Panc1 (cell line): ENCODE measurements around the gene C8A. TPM values are rescaled to one million over a fixed set of nuclear protein-coding genes. Genes with fewer than 3 reads are reported as not detected.

ENCODE experiments used
- ATAC-seq: fragments of 200-7000 bp; cut with Tn5 transposase; 2 replicates; pipeline ENCODE4 v1.9.1; 2020; ENCODE audit warnings: mild to moderate bottlenecking, moderate library complexity
- BruUV-seq: library from RNA; stranded (reverse); fragments of 400-500 nt; replicated peaks from 2 replicates; lab custom pipeline; 2021; lab: Mats Ljungman, UMichigan
- CTCF ChIA-PET: fragments of 300-600 bp; sonication (Branson Sonifier 250); formaldehyde crosslinking; loops from one replicate; lab custom pipeline; 2022; ENCODE audit warnings: antibody characterized with exemption; lab: Charles Lee
- POLR2A ChIA-PET: fragments of 300-600 bp; sonication (Branson Sonifier 250); formaldehyde crosslinking; loops from one replicate; lab custom pipeline; 2022; ENCODE audit warnings: antibody characterized with exemption; lab: Charles Lee
- DNase-seq: peaks from one replicate; pipeline ENCODE4 v3.0.0-alpha.2; 2010; ENCODE audit warnings: low read depth, low spot score
- H3K27ac ChIP-seq: 2 replicates; pipeline ENCODE4 v1.5.1; 2011; ENCODE audit warnings: mild to moderate bottlenecking, low read length, inconsistent platforms
- H3K27me3 ChIP-seq: fragments of 200-500 bp; sonication (Bioruptor generic); 2 replicates; pipeline ENCODE4 v1.6.0; 2014; ENCODE audit warnings: low read length, inconsistent platforms; ENCODE audit not compliant: control insufficient read depth, insufficient read depth
- H3K36me3 ChIP-seq: fragments of 200-500 bp; sonication (Bioruptor generic); 2 replicates; pipeline ENCODE4 v1.5.1; 2014; ENCODE audit warnings: inconsistent platforms, mild to moderate bottlenecking, low read length, moderate library complexity; ENCODE audit not compliant: control insufficient read depth, insufficient read depth
- H3K4me1 ChIP-seq: 2 replicates; pipeline ENCODE4 v1.5.1; 2011; ENCODE audit warnings: inconsistent platforms, mild to moderate bottlenecking, low read length, moderate library complexity; ENCODE audit not compliant: control insufficient read depth, insufficient read depth
- H3K4me3 ChIP-seq, 2 experiments: 2 replicates each; pipeline ENCODE4 v1.5.1; 2011 to 2012; ENCODE audit warnings: low read depth in 2 of 2, low read length in 2 of 2, mild to moderate bottlenecking in 2 of 2, inconsistent platforms in 1 of 2, moderate library complexity in 1 of 2
- H3K9me3 ChIP-seq: fragments of 200-500 bp; sonication (Bioruptor generic); 2 replicates; pipeline ENCODE4 v1.5.1; 2014; ENCODE audit warnings: low read depth, mild to moderate bottlenecking, inconsistent platforms, low read length, moderate library complexity; ENCODE audit not compliant: control insufficient read depth, insufficient read depth
- CTCF ChIP-seq: fragments of 450-650 bp; IDR thresholded peaks from 2 replicates; pipeline ENCODE4 v1.5.1; 2017; ENCODE audit warnings: mild to moderate bottlenecking
- POLR2AphosphoS5 ChIP-seq: IDR thresholded peaks from 2 replicates; pipeline ENCODE4 v1.6.1; 2012; ENCODE audit warnings: mild to moderate bottlenecking, low read depth, low read length, moderate library complexity
- REST ChIP-seq, 2 experiments: IDR thresholded peaks; 2 replicates each; pipeline ENCODE4 v1.6.1; 2011 to 2012; ENCODE audit warnings: low read depth in 2 of 2, control low read depth in 1 of 2, low read length in 1 of 2, mild to moderate bottlenecking in 1 of 2, moderate library complexity in 1 of 2; ENCODE audit not compliant: insufficient read depth in 1 of 2
- SIN3A ChIP-seq: IDR thresholded peaks from 2 replicates; pipeline ENCODE4 v1.6.1; 2012; ENCODE audit warnings: low read depth, mild to moderate bottlenecking, low read length, moderate library complexity, borderline replicate concordance; ENCODE audit not compliant: insufficient read depth
- TCF7L2 ChIP-seq: IDR thresholded peaks from 2 replicates; pipeline ENCODE4 v1.6.1; 2011; ENCODE audit warnings: mild to moderate bottlenecking, low read depth, low read length, inconsistent platforms
- in situ Hi-C: cut with HindIII; loops from 2 replicates; pipeline ENCODE4 v1.10.0; 2016; ENCODE audit warnings: low sequenced_read_pairs, low pct_unique_long_range_greater_than_20kb
- intact Hi-C: fragments of 100-400 bp; cut with micrococcal nuclease; formaldehyde crosslinking; loops from one replicate; pipeline ENCODE4 v1.10.0; 2022; ENCODE audit not compliant: unreplicated experiment
- total RNA-seq: library from RNA; stranded (reverse); gene quantifications from one replicate; pipeline ENCODE4 v1.2.1, GENCODE V29; 2021; ENCODE audit not compliant: unreplicated experiment

Gene C8A
- total RNA-seq, 1 experiment from 2014 or later = not detected

GRCh38 chr1:56872597-56872996, 18.0 kb downstream of the C8A start:
- no peaks in the 10 kb centered on the region; the same call in 1 of the 2 replicates for H3K27me3 ChIP-seq
- in situ Hi-C loops (no loop called here), intact Hi-C loops (no loop called here)
- ChIA-PET CTCF (interaction anchor here (0.5 kb wide), 1 partner anchor 332 kb away, joined by 4 read pairs; no protein-coding TSS in a partner anchor), POLR2A (no interaction called here)
- no peak overlapping the region for H3K4me3 ChIP-seq
- DNase-seq (no peak), ATAC-seq (no peak)
- H3K4me1 ChIP-seq = no peaks in the 10 kb centered on the region
- no peak overlapping the region for H3K27ac ChIP-seq
- no TSS peak for BruUV-seq
- H3K36me3 ChIP-seq = no peaks in the 10 kb centered on the region
- TF ChIP-seq CTCF (no peak), REST (IDR thresholded peaks at IDR 0.05; ENCODE audit: insufficient read depth in 1 of 2, low read depth in 2 of 2, low read length in 1 of 2) (no peak), SIN3A (no peak), POLR2AphosphoS5 (no peak), TCF7L2 (no peak)
- no peaks in the 10 kb centered on the region for H3K9me3 ChIP-seq

- CTCF ChIA-PET = no interaction called here
- TF ChIP-seq TCF7L2 (no peak), SIN3A (no peak), REST (IDR thresholded peaks at IDR 0.05; ENCODE audit: insufficient read depth in 1 of 2, low read depth in 2 of 2, low read length in 1 of 2) (no peak), POLR2AphosphoS5 (no peak), CTCF (no peak)
- H3K36me3 ChIP-seq = no peaks in the 10 kb centered on the region
- DNase-seq (no peak), ATAC-seq (no peak)
- in situ Hi-C loops (no loop called here), intact Hi-C loops (no loop called here)
- no peaks in the 10 kb centered on the region for H3K4me1 ChIP-seq
- BruUV-seq = no TSS peak
- no peaks in the 10 kb centered on the region for H3K9me3 ChIP-seq
- peaks cover 2% of the 10 kb centered on the region; the same call in 1 of the 2 replicates for H3K27me3 ChIP-seq
- POLR2A ChIA-PET = no interaction called here
- no peak overlapping the region for H3K27ac ChIP-seq
- H3K4me3 ChIP-seq = no peak overlapping the region
Measured at GRCh38 chr1:56873213-56873612, 18.6 kb downstream of the C8A start.
